Neural crest cell (in vitro differentiated cells): ENCODE results near the gene ERVK3-1. TPM values are rescaled to one million over a fixed set of nuclear protein-coding genes. Genes with fewer than 3 reads are reported as not detected.
A peak's percentile ranks its signal among the peaks of the same experiment; 100 is the strongest.

ENCODE experiments used
- DNase-seq: peaks from one replicate; pipeline ENCODE4 v3.0.0; 2021; ENCODE audit warnings: low read depth, mixed read lengths, low spot score
- H3K27ac Mint-ChIP-seq: one replicate; pipeline ENCODE4 v1.8.0; 2021; ENCODE audit warnings: mild to moderate bottlenecking, mixed read lengths; ENCODE audit not compliant: unreplicated experiment
- H3K27me3 Mint-ChIP-seq: 2 replicates; pipeline ENCODE4 v1.8.0; 2021; ENCODE audit warnings: low read depth, mild to moderate bottlenecking, mixed read lengths
- H3K36me3 Mint-ChIP-seq: 2 replicates; pipeline ENCODE4 v1.8.0; 2021; ENCODE audit warnings: low read depth, mild to moderate bottlenecking, mixed read lengths
- H3K4me1 Mint-ChIP-seq: 2 replicates; pipeline ENCODE4 v1.8.0; 2021; ENCODE audit warnings: mixed read lengths
- H3K4me3 Mint-ChIP-seq: one replicate; pipeline ENCODE4 v1.8.0; 2021; ENCODE audit warnings: mild to moderate bottlenecking, mixed read lengths
- H3K9me3 Mint-ChIP-seq: 2 replicates; pipeline ENCODE4 v1.8.0; 2021; ENCODE audit warnings: mixed read lengths
- CTCF ChIP-seq: fragments of 200-600 bp; sonication (generic); conservative IDR thresholded peaks from 2 replicates; pipeline ENCODE4 v1.5.0; 2021; ENCODE audit warnings: antibody characterized with exemption, mild to moderate bottlenecking
- total RNA-seq: library from RNA; stranded (reverse); gene quantifications from 2 replicates; pipeline ENCODE4 v1.2.1, GENCODE V29; 2021

Gene ERVK3-1
- total RNA-seq, 1 donor from 2014 or later = 47.6 TPM

GRCh38 chr19:58353717-58354477, 48.7 kb downstream of the ERVK3-1 start:
- Mint-ChIP-seq H3K4me3 (no peak overlapping the region), H3K9me3 (no peaks in the 10 kb centered on the region), H3K36me3 (no peaks in the 10 kb centered on the region), H3K4me1 (peaks cover 3% of the 10 kb centered on the region), H3K27ac (no peak overlapping the region), H3K27me3 (no peaks in the 10 kb centered on the region)
- TF ChIP-seq CTCF = no peak
- no peak for DNase-seq

GRCh38 chr19:58354478-58355030, 49.4 kb downstream of the ERVK3-1 start:
- Mint-ChIP-seq H3K27ac (no peak overlapping the region), H3K27me3 (no peaks in the 10 kb centered on the region), H3K36me3 (no peaks in the 10 kb centered on the region), H3K4me3 (no peak overlapping the region), H3K4me1 (peaks cover 3% of the 10 kb centered on the region), H3K9me3 (no peaks in the 10 kb centered on the region)
- no peak for TF ChIP-seq CTCF
- DNase-seq = no peak

GRCh38 chr19:58355215-58355796, 50.1 kb downstream of the ERVK3-1 start:
- no peaks in the 10 kb centered on the region for H3K27me3 Mint-ChIP-seq
- no peak for TF ChIP-seq CTCF
- no peak overlapping the region for H3K27ac Mint-ChIP-seq
- peak overlapping the region; percentile 61 for H3K4me3 Mint-ChIP-seq
- no peaks in the 10 kb centered on the region for H3K9me3 Mint-ChIP-seq
- no peak for DNase-seq
- peaks cover 3% of the 10 kb centered on the region for H3K4me1 Mint-ChIP-seq
- H3K36me3 Mint-ChIP-seq = no peaks in the 10 kb centered on the region

- Mint-ChIP-seq H3K36me3 (no peaks in the 10 kb centered on the region), H3K9me3 (no peaks in the 10 kb centered on the region), H3K4me1 (peaks cover 5% of the 10 kb centered on the region), H3K27ac (no peak overlapping the region), H3K4me3 (no peak overlapping the region), H3K27me3 (no peaks in the 10 kb centered on the region)
- TF ChIP-seq CTCF = no peak
- DNase-seq = no peak
Observed at GRCh38 chr19:58355908-58356765, 51.0 kb downstream of the ERVK3-1 start.

- no peak overlapping the region for H3K4me3 Mint-ChIP-seq
- no peak overlapping the region for H3K27ac Mint-ChIP-seq
- H3K36me3 Mint-ChIP-seq = no peaks in the 10 kb centered on the region
- peaks cover 13% of the 10 kb centered on the region for H3K4me1 Mint-ChIP-seq
- no peaks in the 10 kb centered on the region for H3K9me3 Mint-ChIP-seq
- H3K27me3 Mint-ChIP-seq = peaks cover under 1% of the 10 kb centered on the region
- no peak for TF ChIP-seq CTCF
- no peak for DNase-seq
Observed at GRCh38 chr19:58356766-58357480, 51.7 kb downstream of the ERVK3-1 start.
